Suprapubic skin (tissue), 4 donors: ENCODE measurements around the gene SPARC. TPM values are rescaled to one million over a fixed set of nuclear protein-coding genes. Genes with fewer than 3 reads are reported as not detected.
"Not testable (repeated sequence)": the region's sequence is repeated elsewhere in the genome, so short reads cannot be mapped to it uniquely, and the experiment has no call there.

Experiments
- DNase-seq, 2 donors: peaks; one replicate each; pipeline ENCODE4 v3.0.0-alpha.2; 2019; ENCODE audit warnings: low spot score in 2 of 2
- H3K27ac ChIP-seq: fragments of 200-600 bp; sonication (generic); one replicate; pipeline ENCODE4 v1.5.1; 2019
- H3K27me3 ChIP-seq: fragments of 200-600 bp; sonication (generic); one replicate; pipeline ENCODE4 v1.5.1; 2019
- H3K36me3 ChIP-seq: fragments of 200-600 bp; sonication (generic); one replicate; pipeline ENCODE4 v1.5.1; 2019
- H3K4me1 ChIP-seq: fragments of 200-600 bp; sonication (generic); one replicate; pipeline ENCODE4 v1.5.1; 2019
- H3K4me3 ChIP-seq: fragments of 200-600 bp; sonication (generic); one replicate; pipeline ENCODE4 v1.5.1; 2019; ENCODE audit warnings: mild to moderate bottlenecking
- H3K9me3 ChIP-seq: fragments of 200-600 bp; sonication (generic); one replicate; pipeline ENCODE4 v1.5.1; 2019
- CTCF ChIP-seq, 2 donors: fragments of 200-600 bp in 1 of 2; fragments of 450-650 bp in 1 of 2; sonication (generic) in 1 of 2; IDR thresholded peaks; one replicate each; pipeline ENCODE4 v1.5.1; 2016 to 2019; ENCODE audit warnings: antibody characterized with exemption in 2 of 2, mild to moderate bottlenecking in 1 of 2, moderate library complexity in 1 of 2
- EP300 ChIP-seq: sonication (generic); formaldehyde crosslinking; IDR thresholded peaks from one replicate; pipeline ENCODE4 v1.6.1; 2017; ENCODE audit warnings: antibody characterized with exemption
- POLR2A ChIP-seq, 2 donors: fragments of 450-650 bp; IDR thresholded peaks; one replicate each; pipeline ENCODE4 v1.6.1; 2017; ENCODE audit warnings: antibody characterized with exemption in 2 of 2, mild to moderate bottlenecking in 2 of 2, moderate library complexity in 2 of 2
- POLR2AphosphoS5 ChIP-seq, 3 donors: sonication (generic); formaldehyde crosslinking; IDR thresholded peaks; one replicate each; pipeline ENCODE4 v1.6.1; 2017; ENCODE audit warnings: antibody characterized with exemption in 3 of 3
- WGBS: methylation state at CpG from one replicate; pipeline ENCODE4 v1.1.5; 2018; 5-methylcytosine and 5-hydroxymethylcytosine counted together
- total RNA-seq, 4 donors: library from RNA; depleted of rRNA; stranded (reverse); fragments of >200 nt; gene quantifications; one replicate each; pipeline ENCODE4 v1.1.0, GENCODE V29; 2016

The SPARC gene
- total RNA-seq, 4 donors from 2014 or later = 265 to 337 (median 270) TPM

GRCh38 chr5:151682751-151683331 is 3.9 kb downstream of the SPARC start:
- H3K4me1 ChIP-seq = peaks cover 62% of the 10 kb centered on the region
- peak overlapping the region; percentile 49 for H3K4me3 ChIP-seq
- no peak for DNase-seq
- TF ChIP-seq POLR2AphosphoS5 (IDR thresholded peaks at IDR 0.05) (no peak), CTCF (IDR thresholded peaks at IDR 0.05) (no peak), EP300 (no peak), POLR2A (IDR thresholded peaks at IDR 0.05) (no peak)
- peak overlapping the region; percentile 82 for H3K27ac ChIP-seq
- WGBS = 21% methylated on average over 5 of the region's 5 CpGs
- no peaks in the 10 kb centered on the region for H3K27me3 ChIP-seq
- H3K36me3 ChIP-seq = no peaks in the 10 kb centered on the region
- H3K9me3 ChIP-seq = no peaks in the 10 kb centered on the region

GRCh38 chr5:151682240-151682639 is 4.5 kb downstream of the SPARC start:
- no peaks in the 10 kb centered on the region for H3K36me3 ChIP-seq
- no peaks in the 10 kb centered on the region for H3K27me3 ChIP-seq
- no peak for DNase-seq
- 40% methylated on average over 6 of the region's 6 CpGs for WGBS
- TF ChIP-seq POLR2AphosphoS5 (IDR thresholded peaks at IDR 0.05) = no peak
- TF ChIP-seq CTCF (IDR thresholded peaks at IDR 0.05) = no peak
- no peak for TF ChIP-seq POLR2A (IDR thresholded peaks at IDR 0.05)
- TF ChIP-seq EP300 = no peak
- peak overlapping the region; percentile 82 for H3K27ac ChIP-seq
- peaks cover 68% of the 10 kb centered on the region for H3K4me1 ChIP-seq
- no peaks in the 10 kb centered on the region for H3K9me3 ChIP-seq
- peak overlapping the region; percentile 49 for H3K4me3 ChIP-seq

GRCh38 chr5:151680944-151681427 is 5.7 kb downstream of the SPARC start:
- peaks cover 78% of the 10 kb centered on the region for H3K4me1 ChIP-seq
- DNase-seq = no peak
- peak overlapping the region; percentile 82 for H3K27ac ChIP-seq
- H3K36me3 ChIP-seq = no peaks in the 10 kb centered on the region
- TF ChIP-seq POLR2A (IDR thresholded peaks at IDR 0.05) = no peak
- TF ChIP-seq POLR2AphosphoS5 (IDR thresholded peaks at IDR 0.05) = no peak
- TF ChIP-seq CTCF (IDR thresholded peaks at IDR 0.05) = no peak
- TF ChIP-seq EP300 = no peak
- no peaks in the 10 kb centered on the region for H3K27me3 ChIP-seq
- WGBS = 55% methylated on average over 5 of the region's 5 CpGs
- H3K4me3 ChIP-seq = no peak overlapping the region
- no peaks in the 10 kb centered on the region for H3K9me3 ChIP-seq

- not testable (repeated sequence) for H3K36me3 ChIP-seq, H3K4me3 ChIP-seq, H3K9me3 ChIP-seq, DNase-seq, H3K27me3 ChIP-seq
- WGBS = 74% methylated on average over 7 of the region's 7 CpGs
- H3K4me1 ChIP-seq = peaks cover 80% of the 10 kb centered on the region
- peak overlapping the region; percentile 82 for H3K27ac ChIP-seq
Observed at GRCh38 chr5:151680156-151680505, 6.6 kb downstream of the SPARC start.

GRCh38 chr5:151679421-151680155 is 7.1 kb downstream of the SPARC start:
- no peaks in the 10 kb centered on the region for H3K9me3 ChIP-seq
- 56% methylated on average over 8 of the region's 8 CpGs for WGBS
- H3K27ac ChIP-seq = peak overlapping the region; percentile 79
- H3K4me3 ChIP-seq = no peak overlapping the region
- H3K27me3 ChIP-seq = no peaks in the 10 kb centered on the region
- TF ChIP-seq POLR2AphosphoS5 (IDR thresholded peaks at IDR 0.05) (no peak), CTCF (IDR thresholded peaks at IDR 0.05) (no peak), EP300 (no peak), POLR2A (IDR thresholded peaks at IDR 0.05) (no peak)
- peaks cover 3% of the 10 kb centered on the region for H3K36me3 ChIP-seq
- DNase-seq = no peak
- H3K4me1 ChIP-seq = peaks cover 86% of the 10 kb centered on the region
